ENCODE results near the gene VPREB1. TPM values are rescaled to one million over a fixed set of nuclear protein-coding genes. Genes with fewer than 3 reads are reported as not detected.
"Not testable (repeated sequence)": the region's sequence is repeated elsewhere in the genome, so short reads cannot be mapped to it uniquely, and the experiment has no call there.

Gene VPREB1
- total and polyA plus RNA-seq, 2 of the 4 experiments (the other 2 are of a cell fraction), result not detected

- in situ Hi-C loops (cut with MboI; ENCODE audit: low sequenced_read_pairs); H4K20me1 ChIP-seq (ENCODE audit: insufficient read depth, low read length); H3K4ac ChIP-seq (ENCODE audit: low read depth, low read length); H3K23ac ChIP-seq (ENCODE audit: low read depth, low read length); H3K4me2 ChIP-seq (ENCODE audit: low read depth, low read length); DNase-seq; H3K14ac ChIP-seq (replicated peaks; ENCODE audit: low read depth, low read length); H3K27me3 ChIP-seq (ENCODE audit: control insufficient read depth, insufficient read depth, low read length); H2BK20ac ChIP-seq (ENCODE audit: low read depth, low read length); H3K79me1 ChIP-seq (ENCODE audit: low read depth in 1 of 2, low read length in 2 of 2); H2BK15ac ChIP-seq (ENCODE audit: low read depth, low read length); H3K4me3 ChIP-seq (ENCODE audit: insufficient read depth, low read depth, low read length); H3K36me3 ChIP-seq (ENCODE audit: control insufficient read depth, insufficient read depth, low read length); CTCF ChIA-PET; H2AFZ ChIP-seq (replicated peaks; ENCODE audit: low read length, poor library complexity); ATAC-seq (ENCODE audit: low read depth); H3K9me3 ChIP-seq (ENCODE audit: control insufficient read depth, insufficient read depth, low read length); POLR2A ChIA-PET (ENCODE audit: unreplicated experiment); intact Hi-C loops (cut with micrococcal nuclease); H2AK9ac ChIP-seq (replicated peaks; ENCODE audit: low read depth, low read length, poor library complexity); H4K91ac ChIP-seq (ENCODE audit: insufficient read depth, low read depth, low read length); H3K4me1 ChIP-seq (ENCODE audit: control insufficient read depth, insufficient read depth, low read length); H3K27ac ChIP-seq (ENCODE audit: insufficient read depth, low read length); H3K56ac ChIP-seq (ENCODE audit: extremely low read depth, insufficient read depth, low read length); H3K9me1 ChIP-seq (ENCODE audit: insufficient read depth, low read length); H4K8ac ChIP-seq (ENCODE audit: low read depth in 2 of 2, low read length in 2 of 2); dilution Hi-C loops (cut with HindIII; ENCODE audit: low sequenced_read_pairs, unreplicated experiment); H4K5ac ChIP-seq (ENCODE audit: low read depth, low read length); H3K9ac ChIP-seq (ENCODE audit: low read depth, low read length); H2BK5ac ChIP-seq (ENCODE audit: low read depth, low read length, poor library complexity, severe bottlenecking); BruUV-seq (replicated peaks): not testable (repeated sequence)
- Histone ChIP-seq H2AK5ac (ENCODE audit: low read depth, low read length) (0 out of 2 replicates have a peak overlapping the region, but pooled peaks have one; percentile 39), H3K18ac (ENCODE audit: low read depth, low read length) (peak overlapping the region; percentile 61; the same call in 1 of the 2 replicates), H2BK120ac (ENCODE audit: low read depth, low read length) (0 out of 2 replicates have a peak overlapping the region, but pooled peaks have one; percentile 68)
- WGBS, 2 experiments (ENCODE audit: extremely low coverage in 2 of 2, insufficient read length in 1 of 2), result no CpG with 5 or more reads among the region's 7 CpGs
- peak; percentile 37; the same call in 1 of the 2 replicates for TF ChIP-seq NFE2L2 (IDR thresholded peaks at IDR 0.05; ENCODE audit: low read depth, low read length)
These were observed 25.6 kb downstream of the VPREB1 start for GRCh38 chr22:22270036-22270676.

- dilution Hi-C loops (cut with HindIII; ENCODE audit: low sequenced_read_pairs, unreplicated experiment), result not testable (repeated sequence)
- no CpG with 5 or more reads among the region's 4 CpGs for WGBS, 2 experiments (ENCODE audit: extremely low coverage in 2 of 2, insufficient read length in 1 of 2)
These were observed 32.8 kb downstream of the VPREB1 start for GRCh38 chr22:22277423-22277822.

More at GRCh38 chr22:22277423-22277822, 32.8 kb downstream of the VPREB1 start:
- H3K14ac ChIP-seq (replicated peaks; ENCODE audit: low read depth, low read length); H4K5ac ChIP-seq (ENCODE audit: low read depth, low read length); H3K9me1 ChIP-seq (ENCODE audit: insufficient read depth, low read length); H3K9ac ChIP-seq (ENCODE audit: low read depth, low read length); POLR2A ChIA-PET (ENCODE audit: unreplicated experiment); H4K20me1 ChIP-seq (ENCODE audit: insufficient read depth, low read length); H3K4me3 ChIP-seq (ENCODE audit: insufficient read depth, low read depth, low read length); H3K4ac ChIP-seq (ENCODE audit: low read depth, low read length); H2BK120ac ChIP-seq (ENCODE audit: low read depth, low read length); H4K8ac ChIP-seq (ENCODE audit: low read depth in 2 of 2, low read length in 2 of 2); ATAC-seq (ENCODE audit: low read depth); H3K36me3 ChIP-seq (ENCODE audit: control insufficient read depth, insufficient read depth, low read length); H2BK15ac ChIP-seq (ENCODE audit: low read depth, low read length); H2BK5ac ChIP-seq (ENCODE audit: low read depth, low read length, poor library complexity, severe bottlenecking); BruUV-seq (replicated peaks); H3K27ac ChIP-seq (ENCODE audit: insufficient read depth, low read length); H3K4me1 ChIP-seq (ENCODE audit: control insufficient read depth, insufficient read depth, low read length); H3K9me3 ChIP-seq (ENCODE audit: control insufficient read depth, insufficient read depth, low read length); in situ Hi-C loops (cut with MboI; ENCODE audit: low sequenced_read_pairs); H3K4me2 ChIP-seq (ENCODE audit: low read depth, low read length); H3K23ac ChIP-seq (ENCODE audit: low read depth, low read length); H3K79me1 ChIP-seq (ENCODE audit: low read depth in 1 of 2, low read length in 2 of 2); H2AFZ ChIP-seq (replicated peaks; ENCODE audit: low read length, poor library complexity); H2AK5ac ChIP-seq (ENCODE audit: low read depth, low read length); CTCF ChIA-PET; DNase-seq; H3K27me3 ChIP-seq (ENCODE audit: control insufficient read depth, insufficient read depth, low read length); H2BK20ac ChIP-seq (ENCODE audit: low read depth, low read length); H3K56ac ChIP-seq (ENCODE audit: extremely low read depth, insufficient read depth, low read length); H4K91ac ChIP-seq (ENCODE audit: insufficient read depth, low read depth, low read length); H2AK9ac ChIP-seq (replicated peaks; ENCODE audit: low read depth, low read length, poor library complexity); H3K18ac ChIP-seq (ENCODE audit: low read depth, low read length); intact Hi-C loops (cut with micrococcal nuclease): not testable (repeated sequence)
